Measurements from ENCODE around the gene MOSPD2.

The MOSPD2 gene

GRCh38 chrX:14936561-14936960 is 63.3 kb downstream of the MOSPD2 start:
- FAIRE-seq (no peak), DNase-seq (ENCODE audit: insufficient read length, low spot score) (no peak)
- no peak for TF ChIP-seq CTCF (IDR thresholded peaks at IDR 0.05; ENCODE audit: insufficient read depth, missing control alignments)

- DNase-seq (ENCODE audit: insufficient read length, low spot score) = no peak
- TF ChIP-seq CTCF (IDR thresholded peaks at IDR 0.05; ENCODE audit: insufficient read depth, missing control alignments) = no peak
- no peak for FAIRE-seq
Measured at GRCh38 chrX:14939644-14940043, 66.4 kb downstream of the MOSPD2 start.

- DNase-seq (ENCODE audit: insufficient read length, low spot score) (no peak), FAIRE-seq (no peak)
- TF ChIP-seq CTCF (IDR thresholded peaks at IDR 0.05; ENCODE audit: insufficient read depth, missing control alignments) = no peak
Measured at GRCh38 chrX:14941301-14941700, 68.1 kb downstream of the MOSPD2 start.

- no peak for DNase-seq (ENCODE audit: insufficient read length, low spot score)
- TF ChIP-seq CTCF (IDR thresholded peaks at IDR 0.05; ENCODE audit: insufficient read depth, missing control alignments) = no peak
- peak; percentile 32 for FAIRE-seq
Measured at GRCh38 chrX:14942341-14942740, 69.1 kb downstream of the MOSPD2 start.

GRCh38 chrX:14943962-14944361 is 70.7 kb downstream of the MOSPD2 start:
- no peak for FAIRE-seq
- DNase-seq (ENCODE audit: insufficient read length, low spot score) = no peak
- no peak for TF ChIP-seq CTCF (IDR thresholded peaks at IDR 0.05; ENCODE audit: insufficient read depth, missing control alignments)

GRCh38 chrX:14946606-14947155 is 73.5 kb downstream of the MOSPD2 start:
- no peak for TF ChIP-seq CTCF (IDR thresholded peaks at IDR 0.05; ENCODE audit: insufficient read depth, missing control alignments)
- no peak for FAIRE-seq
- no peak for DNase-seq (ENCODE audit: insufficient read length, low spot score)

GRCh38 chrX:14948691-14949090 is 75.5 kb downstream of the MOSPD2 start:
- FAIRE-seq (no peak), DNase-seq (ENCODE audit: insufficient read length, low spot score) (no peak)
- no peak for TF ChIP-seq CTCF (IDR thresholded peaks at IDR 0.05; ENCODE audit: insufficient read depth, missing control alignments)

Data from D721Med (cell line).